ENCODE results near the gene UNC79.

DNA sequence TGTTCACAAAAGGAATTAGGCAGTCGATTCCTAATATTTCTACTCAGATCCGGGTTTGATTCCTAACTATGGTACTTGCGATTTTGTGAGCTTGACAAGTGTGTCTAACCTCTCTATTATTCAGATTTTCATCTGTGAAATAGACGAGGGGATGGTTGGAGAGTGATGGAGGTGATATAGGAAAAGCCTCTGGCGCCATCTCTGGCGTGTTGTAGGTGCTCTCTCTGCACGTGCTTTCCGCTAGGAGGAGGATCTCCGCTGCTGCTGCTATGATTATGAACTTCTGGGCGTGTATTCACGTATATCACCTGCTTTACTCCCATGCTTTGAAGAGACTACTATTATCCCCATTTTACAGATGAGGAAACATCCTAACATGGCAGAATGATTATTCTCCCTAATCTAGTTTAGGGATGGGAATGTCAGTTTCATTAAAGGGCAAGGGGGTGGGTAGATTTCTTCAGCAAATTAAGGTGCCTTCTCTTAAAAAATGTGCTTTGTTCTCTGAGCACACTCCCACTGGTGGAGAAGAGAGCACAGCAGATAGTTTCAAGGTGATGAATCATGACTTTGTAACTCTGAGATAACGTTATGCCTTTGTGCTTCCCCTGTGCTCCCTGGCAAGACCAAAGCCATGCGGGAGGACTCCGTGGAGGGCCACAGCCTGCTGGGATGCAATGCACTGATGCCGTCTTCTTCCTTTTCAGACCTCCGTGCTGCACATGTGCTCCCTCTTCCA is 260.5 kb downstream of the UNC79 start:
- TF ChIP-seq CTCF (IDR thresholded peaks at IDR 0.05 in 4 of 5, conservative IDR thresholded peaks at IDR 0.05 in 1 of 5) (no peak), POLR2A (IDR thresholded peaks at IDR 0.05) (no peak)

Measured in gastrocnemius medialis (tissue), 4 donors.